Activated CD4-positive, alpha-beta memory T cell treated with anti-CD3 and anti-CD28 coated beads for 36 hours (primary cell): ENCODE measurements around the gene GOT1. TPM values are rescaled to one million over a fixed set of nuclear protein-coding genes. Genes with fewer than 3 reads are reported as not detected.

Experiments
- CTCF ChIA-PET: fragments of 350-600 bp; sonication (Branson Sonifier 250); formaldehyde crosslinking; loops from one replicate; lab custom pipeline; 2021; ENCODE audit warnings: antibody characterized with exemption, inconsistent platforms; lab: Charles Lee
- POLR2A ChIA-PET: fragments of 350-600 bp; sonication (Branson Sonifier 250); formaldehyde crosslinking; loops from one replicate; lab custom pipeline; 2021; ENCODE audit warnings: antibody characterized with exemption; lab: Charles Lee
- DNase-seq: peaks from one replicate; pipeline ENCODE4 v3.0.0-alpha.2; 2020
- H3K27ac Mint-ChIP-seq: one replicate; pipeline ENCODE4 v1.8.0; 2021; ENCODE audit warnings: mixed read lengths
- H3K27me3 Mint-ChIP-seq: one replicate; pipeline ENCODE4 v1.8.0; 2021; ENCODE audit warnings: mixed read lengths
- H3K36me3 Mint-ChIP-seq: one replicate; pipeline ENCODE4 v1.8.0; 2021; ENCODE audit warnings: mixed read lengths
- H3K4me1 Mint-ChIP-seq: one replicate; pipeline ENCODE4 v1.8.0; 2021; ENCODE audit warnings: low read depth, mixed read lengths
- H3K4me3 Mint-ChIP-seq: one replicate; pipeline ENCODE4 v1.8.0; 2021; ENCODE audit warnings: mild to moderate bottlenecking, mixed read lengths
- H3K9me3 Mint-ChIP-seq: one replicate; pipeline ENCODE4 v1.8.0; 2021; ENCODE audit warnings: mixed read lengths
- intact Hi-C: fragments of 100-400 bp; cut with micrococcal nuclease; formaldehyde crosslinking; loops from one replicate; pipeline ENCODE4 v1.15.1; 2023
- total RNA-seq, 2 experiments: library from RNA; stranded (reverse); gene quantifications; one replicate each; pipeline ENCODE4 v1.2.3, GENCODE V29; 2021

GOT1 gene
- total RNA-seq = 10 to 100 TPM; 51.6 to 54.9 TPM

GRCh38 chr10:99430451-99431189 is at the start of gene GOT1:
Gene GOT1 (minus strand): TSS chr10:99430624. CDS start chr10:99430565, 59 bp downstream.
- H3K27ac Mint-ChIP-seq = peak within 1 kb of the TSS; percentile 90
- intact Hi-C loops = loop anchor here (1.0 to 5.0 kb wide), 9 partner anchors 38 to 1296 kb away; partner anchors contain the start of genes COX15, CUTC, ENTPD7 and R3HCC1L
- DNase-seq = peak; percentile 98
- ChIA-PET POLR2A (interaction anchor here (0.7 to 2.8 kb wide), 6 partner anchors 20 to 984 kb away, joined by 3 to 24 read pairs (median 6); partner anchors contain the start of genes COX15, CUTC and SLC25A28), CTCF (interaction anchor here (0.5 to 2.4 kb wide), 9 partner anchors 9 to 963 kb away, joined by 3 to 18 read pairs (median 3); no protein-coding TSS in a partner anchor)
- H3K4me3 Mint-ChIP-seq = peak within 1 kb of the TSS; percentile 99
- peaks cover 6% of the 10 kb centered on the region for H3K36me3 Mint-ChIP-seq
- no peaks in the 10 kb centered on the region for H3K27me3 Mint-ChIP-seq
- peaks cover 32% of the 10 kb centered on the region for H3K4me1 Mint-ChIP-seq
- H3K9me3 Mint-ChIP-seq = no peaks in the 10 kb centered on the region

GRCh38 chr10:99470327-99470726 is 39.9 kb upstream of the GOT1 start:
- Mint-ChIP-seq H3K27me3 (peaks cover 16% of the 10 kb centered on the region), H3K4me3 (no peak overlapping the region), H3K36me3 (no peaks in the 10 kb centered on the region), H3K4me1 (no peaks in the 10 kb centered on the region), H3K27ac (no peak overlapping the region), H3K9me3 (no peaks in the 10 kb centered on the region)
- intact Hi-C loops = no loop called here
- no peak for DNase-seq
- CTCF ChIA-PET = no interaction called here
- POLR2A ChIA-PET = no interaction called here

- DNase-seq = no peak
- Mint-ChIP-seq H3K36me3 (no peaks in the 10 kb centered on the region), H3K4me3 (no peak overlapping the region), H3K4me1 (no peaks in the 10 kb centered on the region), H3K27ac (no peak overlapping the region), H3K9me3 (no peaks in the 10 kb centered on the region), H3K27me3 (peaks cover 15% of the 10 kb centered on the region)
- ChIA-PET POLR2A (no interaction called here), CTCF (no interaction called here)
- intact Hi-C loops = no loop called here
These were observed 37.0 kb upstream of the GOT1 start for GRCh38 chr10:99467236-99467999.

- H3K9me3 Mint-ChIP-seq = no peaks in the 10 kb centered on the region
- ChIA-PET POLR2A (no interaction called here), CTCF (no interaction called here)
- intact Hi-C loops = no loop called here
- DNase-seq = no peak
- H3K27ac Mint-ChIP-seq = no peak overlapping the region
- H3K4me1 Mint-ChIP-seq = no peaks in the 10 kb centered on the region
- H3K4me3 Mint-ChIP-seq = no peak overlapping the region
- H3K27me3 Mint-ChIP-seq = peaks cover 15% of the 10 kb centered on the region
- no peaks in the 10 kb centered on the region for H3K36me3 Mint-ChIP-seq
These were observed 36.3 kb upstream of the GOT1 start for GRCh38 chr10:99466632-99467223.

- H3K27me3 Mint-ChIP-seq = peaks cover 31% of the 10 kb centered on the region
These were observed 30.8 kb upstream of the GOT1 start for GRCh38 chr10:99461230-99461629.

GRCh38 chr10:99460070-99460469 is 29.6 kb upstream of the GOT1 start:
- H3K36me3 Mint-ChIP-seq = no peaks in the 10 kb centered on the region
- no peak for DNase-seq
- POLR2A ChIA-PET = no interaction called here
- intact Hi-C loops = no loop called here
- H3K4me1 Mint-ChIP-seq = no peaks in the 10 kb centered on the region
- no peak overlapping the region for H3K4me3 Mint-ChIP-seq
- peaks cover 41% of the 10 kb centered on the region for H3K27me3 Mint-ChIP-seq
- H3K27ac Mint-ChIP-seq = no peak overlapping the region
- H3K9me3 Mint-ChIP-seq = no peaks in the 10 kb centered on the region
- CTCF ChIA-PET = no interaction called here

More at GRCh38 chr10:99461230-99461629, 30.8 kb upstream of the GOT1 start:
- intact Hi-C loops = no loop called here
- Mint-ChIP-seq H3K4me1 (no peaks in the 10 kb centered on the region), H3K27ac (no peak overlapping the region), H3K4me3 (no peak overlapping the region), H3K36me3 (no peaks in the 10 kb centered on the region), H3K9me3 (no peaks in the 10 kb centered on the region)
- ChIA-PET POLR2A (no interaction called here), CTCF (no interaction called here)
- no peak for DNase-seq

- intact Hi-C loops = no loop called here
- H3K27me3 Mint-ChIP-seq = peaks cover 41% of the 10 kb centered on the region
- DNase-seq = no peak
- H3K4me1 Mint-ChIP-seq = no peaks in the 10 kb centered on the region
- ChIA-PET POLR2A (no interaction called here), CTCF (interaction anchor here (0.7 to 1.4 kb wide), 2 partner anchors 23 to 97 kb away, joined by 3 to 6 read pairs; no protein-coding TSS in a partner anchor)
- H3K4me3 Mint-ChIP-seq = no peak overlapping the region
- H3K9me3 Mint-ChIP-seq = no peaks in the 10 kb centered on the region
- H3K36me3 Mint-ChIP-seq = no peaks in the 10 kb centered on the region
- no peak overlapping the region for H3K27ac Mint-ChIP-seq
These were observed 28.8 kb upstream of the GOT1 start for GRCh38 chr10:99459217-99459616.

GRCh38 chr10:99457813-99458212 is 27.4 kb upstream of the GOT1 start:
- DNase-seq = no peak
- Mint-ChIP-seq H3K27ac (no peak overlapping the region), H3K27me3 (peaks cover 41% of the 10 kb centered on the region), H3K36me3 (no peaks in the 10 kb centered on the region), H3K4me1 (no peaks in the 10 kb centered on the region), H3K4me3 (no peak overlapping the region), H3K9me3 (no peaks in the 10 kb centered on the region)
- ChIA-PET CTCF (interaction anchor here (0.5 to 1.4 kb wide), 2 partner anchors 22 to 1719 kb away, joined by 6 read pairs; no protein-coding TSS in a partner anchor), POLR2A (no interaction called here)
- intact Hi-C loops = no loop called here

- no peak overlapping the region for H3K27ac Mint-ChIP-seq
- POLR2A ChIA-PET = no interaction called here
- H3K27me3 Mint-ChIP-seq = peaks cover 41% of the 10 kb centered on the region
- no peak for DNase-seq
- intact Hi-C loops = no loop called here
- H3K4me1 Mint-ChIP-seq = no peaks in the 10 kb centered on the region
- no peaks in the 10 kb centered on the region for H3K36me3 Mint-ChIP-seq
- H3K9me3 Mint-ChIP-seq = no peaks in the 10 kb centered on the region
- H3K4me3 Mint-ChIP-seq = no peak overlapping the region
- CTCF ChIA-PET = no interaction called here
These were observed 26.5 kb upstream of the GOT1 start for GRCh38 chr10:99456931-99457288.

- CTCF ChIA-PET = interaction anchor here (0.7 kb wide), 1 partner anchor 20 kb away, joined by 3 read pairs; no protein-coding TSS in a partner anchor
- POLR2A ChIA-PET = no interaction called here
- H3K4me3 Mint-ChIP-seq = no peak overlapping the region
- intact Hi-C loops = no loop called here
- no peaks in the 10 kb centered on the region for H3K4me1 Mint-ChIP-seq
- H3K36me3 Mint-ChIP-seq = no peaks in the 10 kb centered on the region
- H3K9me3 Mint-ChIP-seq = no peaks in the 10 kb centered on the region
- peaks cover 43% of the 10 kb centered on the region for H3K27me3 Mint-ChIP-seq
- no peak overlapping the region for H3K27ac Mint-ChIP-seq
- no peak for DNase-seq
These were observed 25.9 kb upstream of the GOT1 start for GRCh38 chr10:99456207-99456930.

- no peaks in the 10 kb centered on the region for H3K4me1 Mint-ChIP-seq
- H3K27ac Mint-ChIP-seq = no peak overlapping the region
- POLR2A ChIA-PET = interaction anchor here (2.0 kb wide), 1 partner anchor 21 kb away, joined by 4 read pairs; the partner anchor contains the start of gene GOT1
- CTCF ChIA-PET = interaction anchor here (0.8 to 2.1 kb wide), 2 partner anchors 16 to 161 kb away, joined by 3 to 10 read pairs; no protein-coding TSS in a partner anchor
- DNase-seq = no peak
- H3K36me3 Mint-ChIP-seq = no peaks in the 10 kb centered on the region
- H3K4me3 Mint-ChIP-seq = no peak overlapping the region
- H3K9me3 Mint-ChIP-seq = no peaks in the 10 kb centered on the region
- intact Hi-C loops = no loop called here
- peaks cover 22% of the 10 kb centered on the region for H3K27me3 Mint-ChIP-seq
These were observed 21.6 kb upstream of the GOT1 start for GRCh38 chr10:99451981-99452380.
